Renal cortical epithelial cell (primary cell): Measurements from ENCODE around the gene IL23A. TPM values are rescaled to one million over a fixed set of nuclear protein-coding genes. Genes with fewer than 3 reads are reported as not detected.
A peak's percentile ranks its signal among the peaks of the same experiment; 100 is the strongest.
"Not testable (repeated sequence)": the region's sequence is repeated elsewhere in the genome, so short reads cannot be mapped to it uniquely, and the experiment has no call there.

ENCODE experiments used
- DNase-seq: peaks from one replicate; pipeline ENCODE4 v3.0.0-alpha.2; 2011; ENCODE audit warnings: low read depth
- total RNA-seq: library from RNA; depleted of rRNA; stranded (reverse); fragments of >200 nt; gene quantifications from 2 replicates; pipeline ENCODE4 v1.2.3, GENCODE V29; 2014

IL23A gene
- total RNA-seq, 1 donor from 2014 or later: 1.7 TPM

- no peak for DNase-seq
Measured at GRCh38 chr12:56326126-56326525, 12.6 kb upstream of the IL23A start.

DNA sequence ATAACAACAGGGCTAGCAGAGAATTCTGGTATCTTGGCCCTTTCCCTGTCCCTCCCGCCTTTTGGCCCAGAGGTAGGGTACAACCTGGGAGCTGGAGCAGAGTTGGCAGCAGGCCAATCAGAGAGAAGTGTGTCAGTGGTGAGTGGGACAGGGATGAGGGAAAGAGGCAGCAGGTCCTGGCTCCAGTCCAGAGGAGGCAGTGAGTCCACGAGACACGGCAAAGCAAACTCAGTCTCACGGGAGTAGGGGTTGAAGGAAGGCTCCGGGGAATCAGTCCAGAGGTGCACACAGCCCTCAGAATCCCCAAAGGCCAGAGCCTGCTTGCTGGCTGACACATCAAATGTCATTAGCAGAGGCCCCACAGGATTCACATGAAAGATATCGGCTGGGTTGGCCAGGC lies 12.2 kb upstream of the IL23A start:
- DNase-seq: no peak

DNA sequence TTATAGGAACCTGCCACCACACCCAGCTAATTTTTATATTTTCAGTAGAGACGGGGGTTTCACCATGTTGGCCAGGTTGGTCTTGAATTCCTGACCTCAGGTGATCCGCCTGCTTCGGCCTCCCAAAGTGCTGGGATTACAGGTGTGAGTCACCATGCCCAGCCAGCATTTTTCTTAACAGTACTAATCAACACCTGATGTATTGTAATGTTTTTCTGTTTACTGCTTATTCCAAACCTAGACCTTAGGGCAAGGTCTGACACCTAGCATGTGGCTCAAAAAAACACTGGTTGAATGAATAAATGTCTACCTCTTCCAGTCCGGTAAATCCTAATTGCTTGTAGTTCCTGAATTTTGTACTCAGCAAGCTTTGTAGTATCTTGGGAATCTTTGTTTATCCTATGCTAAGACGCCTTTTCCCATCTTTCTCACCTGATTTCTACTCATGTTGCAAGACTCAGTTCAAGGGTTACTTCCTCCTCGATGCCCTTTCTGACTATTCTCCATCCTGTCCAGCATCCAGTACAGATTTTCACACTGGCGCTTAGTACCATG lies 7.7 kb upstream of the IL23A start:
- peak; percentile 31 for DNase-seq

DNA sequence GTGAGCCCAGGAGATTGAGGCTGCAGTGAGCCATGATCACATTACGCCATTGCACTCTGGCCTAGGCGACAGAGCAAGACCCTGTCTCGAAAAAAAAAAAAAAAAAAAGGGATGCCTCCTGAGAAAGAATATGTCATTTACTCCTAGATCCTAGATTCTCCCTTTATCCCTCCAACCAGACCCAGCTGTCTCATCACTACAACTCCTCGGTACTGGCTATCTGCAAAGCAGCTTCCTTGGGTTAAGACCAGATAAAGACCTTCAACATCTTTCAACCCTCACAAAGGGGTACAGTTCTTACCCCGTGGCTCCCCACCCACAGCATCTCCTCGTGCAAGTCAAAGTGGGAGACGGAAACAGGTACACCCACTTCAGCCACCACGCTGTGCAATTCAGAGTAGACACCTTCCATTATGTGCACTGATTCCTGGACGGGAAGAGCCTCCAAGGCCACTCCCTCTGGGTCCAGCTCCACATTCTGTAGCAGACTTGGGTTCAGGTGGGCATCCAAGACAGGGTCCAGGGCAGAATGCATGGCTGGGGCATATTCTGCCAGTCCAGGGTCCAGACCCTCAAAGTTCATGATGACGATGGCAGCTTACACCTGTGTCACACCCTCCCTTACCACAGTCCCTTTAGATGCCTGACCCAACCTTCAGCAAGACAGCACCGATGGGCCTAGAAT lies 6.0 kb upstream of the IL23A start:
- DNase-seq: no peak

GRCh38 chr12:56333197-56333678 lies 5.4 kb upstream of the IL23A start:
- DNase-seq: peak; percentile 60

DNA sequence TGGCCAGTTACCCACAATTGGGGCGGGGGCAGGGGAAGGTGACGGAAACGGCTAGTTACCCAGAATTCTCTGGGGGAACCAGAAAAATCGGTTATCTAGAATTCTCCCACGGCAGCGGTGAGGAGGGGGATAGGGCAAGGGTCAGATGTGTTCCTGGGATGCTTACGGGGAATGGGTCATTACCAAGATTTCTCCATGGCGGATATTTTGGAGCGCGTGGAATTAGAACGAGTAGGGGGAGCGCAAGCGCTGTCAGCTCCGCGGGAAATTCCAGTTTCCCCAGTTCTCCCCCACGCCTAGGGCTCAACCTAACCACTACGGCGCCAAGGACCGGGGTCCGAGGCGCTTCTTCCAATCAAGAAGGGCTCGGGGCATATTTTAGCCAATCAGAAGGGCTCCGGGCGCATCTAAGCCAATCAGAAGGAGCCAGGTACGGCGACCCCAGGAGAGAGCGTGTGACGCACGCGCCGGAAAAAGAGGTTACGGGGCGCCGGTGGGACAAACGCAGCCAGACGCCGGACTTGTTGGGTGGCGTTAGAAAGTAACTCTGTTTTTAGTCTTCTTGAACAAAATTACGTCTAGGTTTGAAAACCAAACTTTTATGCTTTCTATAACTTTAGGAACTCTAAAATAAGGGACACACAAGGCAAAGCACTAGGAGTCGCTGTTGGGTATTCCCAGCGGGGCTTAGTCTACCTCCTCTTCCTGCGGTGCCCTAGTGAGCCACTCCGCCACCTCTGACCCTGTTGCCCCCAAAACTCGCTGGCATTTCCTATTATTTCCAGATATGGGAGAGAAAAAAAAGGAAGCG lies 4.8 kb upstream of the IL23A start, which contains the start of gene PAN2:
Gene PAN2 (minus strand): TSS at position 322 of the 811 bp plus-strand sequence. CDS start 906 bp downstream, outside the sequence.
- peak; percentile 95 for DNase-seq

DNA sequence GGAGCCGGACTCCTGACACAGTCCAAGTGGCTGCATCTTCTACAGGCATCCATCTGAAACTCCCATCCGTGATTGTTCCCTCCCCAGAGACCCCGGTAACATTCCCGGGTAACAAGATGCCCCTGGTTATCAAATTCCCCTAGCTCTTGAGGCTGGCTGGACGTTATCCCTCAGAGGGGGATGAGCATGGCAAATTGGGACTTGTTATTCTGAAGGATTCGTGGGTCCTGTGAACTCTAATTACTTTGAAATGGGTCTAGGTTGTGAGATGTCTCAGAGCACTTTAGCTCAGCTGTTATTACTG lies 4.2 kb upstream of the IL23A start:
- DNase-seq: peak; percentile 6

DNA sequence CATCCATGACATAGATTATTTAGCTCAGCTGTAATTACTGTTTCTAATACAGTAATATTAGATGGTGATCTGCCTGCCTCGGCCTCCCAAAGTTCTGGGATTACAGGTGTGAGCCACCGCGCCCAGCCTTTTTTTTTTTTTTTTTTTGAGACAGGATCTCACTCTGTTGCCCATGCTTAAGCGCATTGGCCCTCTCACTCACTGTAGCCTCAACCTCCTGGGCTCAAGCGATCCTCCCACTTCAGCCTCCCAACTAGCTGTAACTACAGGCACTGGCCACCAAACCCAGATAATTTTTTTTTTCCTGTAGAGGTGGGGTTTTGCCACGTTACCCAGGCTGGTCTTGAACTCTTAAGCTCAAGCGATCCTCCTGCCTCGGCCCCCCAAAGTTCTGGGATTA lies 3.2 kb upstream of the IL23A start:
- not testable (repeated sequence) for DNase-seq

DNA sequence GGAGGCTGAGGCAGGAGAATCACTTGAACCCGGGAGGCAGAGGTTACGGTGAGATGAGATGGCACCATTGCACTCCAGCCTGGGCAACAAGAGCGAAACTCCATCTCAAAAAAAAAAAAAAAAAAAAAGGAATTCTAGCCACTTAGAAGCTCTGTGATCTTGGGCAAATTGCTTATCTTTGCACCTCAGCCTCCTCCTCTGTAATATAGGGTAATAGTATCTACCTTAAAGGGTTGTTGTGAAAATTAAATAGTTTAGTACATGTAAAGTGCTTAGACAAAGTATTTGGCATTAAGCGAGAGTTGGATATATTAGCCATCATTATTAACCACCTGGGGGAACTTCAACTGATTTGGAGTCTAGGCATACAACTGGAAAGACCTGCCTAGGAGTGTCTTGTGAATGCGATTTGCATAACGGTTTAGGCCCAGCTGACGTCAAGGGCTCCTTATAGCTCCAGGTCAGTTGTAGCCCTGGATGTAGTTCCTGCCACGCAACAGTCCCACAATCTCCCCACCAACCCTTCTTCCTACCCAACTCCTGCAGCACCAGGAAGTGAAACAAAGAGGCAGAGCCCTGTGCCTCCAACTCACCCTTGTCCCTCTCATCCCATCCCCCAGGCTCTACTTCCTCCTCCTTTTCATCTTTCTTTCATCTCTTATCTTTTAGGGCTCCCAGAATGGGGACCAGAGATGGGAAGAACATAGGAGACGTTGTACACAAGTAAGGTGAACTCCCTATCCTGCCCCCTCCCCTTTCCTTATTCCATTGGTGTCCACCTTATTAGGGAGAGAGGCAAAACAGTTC lies 2.1 kb upstream of the IL23A start:
- DNase-seq: no peak

GRCh38 chr12:56337753-56338251 lies 882 bp upstream of the IL23A start:
- DNase-seq: no peak

GRCh38 chr12:56339158-56339422 lies 406 bp downstream of the IL23A start:
- no peak for DNase-seq

- DNase-seq: no peak
Measured at GRCh38 chr12:56341616-56342015, 2.9 kb downstream of the IL23A start.

GRCh38 chr12:56342290-56342689 lies 3.6 kb downstream of the IL23A start:
- DNase-seq: not testable (repeated sequence)

GRCh38 chr12:56346675-56347074 lies 8.0 kb downstream of the IL23A start:
- DNase-seq: no peak

DNA sequence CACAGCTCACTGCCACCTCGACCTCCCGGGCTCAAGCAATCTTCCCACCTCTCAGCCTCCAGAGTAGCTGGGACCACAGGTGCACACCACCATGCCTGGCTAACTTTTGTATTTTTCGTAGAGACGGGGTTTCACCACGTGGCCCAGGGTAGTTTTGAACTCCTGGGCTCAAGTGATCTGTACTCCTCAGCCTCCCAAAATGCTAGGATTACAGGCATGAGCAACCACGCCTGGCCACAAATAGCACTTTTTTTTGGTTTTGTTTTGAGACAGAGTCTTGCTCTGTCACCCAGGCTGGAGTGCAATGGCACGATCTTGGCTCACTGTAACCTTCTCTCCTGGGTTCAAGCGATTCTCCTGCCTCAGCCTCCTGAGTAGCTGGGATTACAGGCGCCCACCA lies 8.6 kb downstream of the IL23A start:
- not testable (repeated sequence) for DNase-seq

GRCh38 chr12:56348776-56349175 lies 10.1 kb downstream of the IL23A start:
- no peak for DNase-seq

- DNase-seq: no peak
Measured at GRCh38 chr12:56350662-56351061, 12.0 kb downstream of the IL23A start.

DNA sequence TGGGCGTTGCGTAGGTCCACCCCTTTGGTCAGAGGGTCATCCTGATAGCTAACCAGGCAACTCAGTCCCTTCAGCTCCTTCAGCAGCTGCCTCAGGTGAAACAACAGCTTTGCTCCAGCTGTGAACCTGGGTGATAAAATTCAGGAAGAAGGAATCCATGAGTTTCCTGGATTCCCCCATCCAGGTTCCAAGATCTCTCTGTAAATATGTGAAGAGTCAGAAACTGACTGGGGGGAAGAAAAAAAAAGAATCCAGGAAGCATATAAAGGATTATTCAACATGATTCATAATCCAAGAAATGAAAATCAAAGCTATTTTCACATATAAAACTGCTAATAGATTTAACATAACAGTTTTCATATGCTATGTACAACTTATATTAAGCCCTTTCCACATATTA lies 12.6 kb downstream of the IL23A start:
- DNase-seq: no peak

DNA sequence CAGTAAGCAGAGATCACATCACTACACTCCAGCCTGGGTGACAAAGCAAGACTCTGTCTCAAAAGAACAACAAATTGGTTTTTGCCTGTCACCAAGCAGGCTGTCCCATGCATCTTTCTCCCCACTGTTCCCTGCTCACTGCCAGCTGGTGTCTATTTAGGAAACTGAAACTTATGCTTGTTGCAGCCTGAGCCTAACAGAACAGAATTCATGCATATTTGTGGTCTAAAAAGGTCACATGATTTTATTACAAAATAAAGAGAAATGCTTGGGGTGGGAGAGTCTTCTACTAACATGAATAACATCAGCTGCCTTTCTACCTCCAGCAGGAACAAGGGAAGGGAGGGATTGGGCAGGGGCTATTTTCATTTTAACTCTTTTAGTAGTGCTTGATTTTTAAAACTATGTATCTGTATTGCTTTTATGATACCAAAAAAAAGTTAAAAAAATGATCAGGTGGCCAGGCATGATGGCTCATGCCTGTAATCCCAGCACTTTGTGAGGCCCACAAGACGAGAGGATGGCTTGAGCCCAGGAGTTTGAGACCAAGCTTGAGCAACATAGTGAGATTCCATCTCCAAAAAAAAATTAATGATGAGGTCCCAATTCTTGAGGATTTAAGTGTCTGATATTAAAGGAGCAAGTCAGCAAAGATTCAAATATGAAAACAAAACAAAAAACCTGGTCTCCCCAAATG lies 20.3 kb downstream of the IL23A start:
- DNase-seq: peak; percentile 91

- peak; percentile 100 for DNase-seq
Measured at GRCh38 chr12:56359851-56360767, 21.4 kb downstream of the IL23A start, which contains the start of gene STAT2. STAT2 (minus strand) TSS chr12:56360107; CDS start chr12:56356571, 3,536 bp downstream.
